ENCODE data around the gene TOMM20L.
A peak's percentile ranks its signal among the peaks of the same experiment; 100 is the strongest.

Gene TOMM20L

GRCh38 chr14:58398895-58399294, 3.2 kb downstream of the TOMM20L start:
- Histone ChIP-seq H3K79me2 (ENCODE audit: insufficient read depth, low read length) (no peaks in the 10 kb centered on the region), H3K4me2 (ENCODE audit: low read depth, low read length, poor library complexity, severe bottlenecking) (no peak overlapping the region), H2AFZ (ENCODE audit: low read depth, low read length, severe bottlenecking) (no peak overlapping the region), H3K27ac (ENCODE audit: low read depth, low read length) (no peak overlapping the region), H3F3A (ENCODE audit: insufficient read depth) (peaks cover 6% of the 10 kb centered on the region), H3K27me3 (ENCODE audit: low read length) (no peaks in the 10 kb centered on the region), H3K9me3 (ENCODE audit: insufficient read depth, low read length) (no peaks in the 10 kb centered on the region), H4K20me1 (ENCODE audit: low read depth, low read length) (no peaks in the 10 kb centered on the region), H3K9me2 (replicated peaks; ENCODE audit: insufficient read depth, low read length) (no peaks in the 10 kb centered on the region), H3K4me3 (ENCODE audit: insufficient read depth, low read length, poor library complexity, severe bottlenecking) (no peak overlapping the region), H3K36me3 (ENCODE audit: low read length) (no peaks in the 10 kb centered on the region), H3K9ac (ENCODE audit: low read length) (no peak overlapping the region)
- TF ChIP-seq EZH2phosphoT487 (conservative IDR thresholded peaks at IDR 0.05; ENCODE audit: low read length) (no peak), CTCF (IDR thresholded peaks at IDR 0.05; ENCODE audit: insufficient read depth, low read length, poor library complexity, severe bottlenecking) (no peak)

GRCh38 chr14:58401587-58401986, 5.9 kb downstream of the TOMM20L start:
- Histone ChIP-seq H3K9me3 (ENCODE audit: insufficient read depth, low read length) (no peaks in the 10 kb centered on the region), H4K20me1 (ENCODE audit: low read depth, low read length) (no peaks in the 10 kb centered on the region), H3K79me2 (ENCODE audit: insufficient read depth, low read length) (no peaks in the 10 kb centered on the region), H3K4me2 (ENCODE audit: low read depth, low read length, poor library complexity, severe bottlenecking) (no peak overlapping the region), H3K4me3 (ENCODE audit: insufficient read depth, low read length, poor library complexity, severe bottlenecking) (no peak overlapping the region), H3K27ac (ENCODE audit: low read depth, low read length) (no peak overlapping the region), H2AFZ (ENCODE audit: low read depth, low read length, severe bottlenecking) (no peak overlapping the region), H3K27me3 (ENCODE audit: low read length) (no peaks in the 10 kb centered on the region), H3F3A (ENCODE audit: insufficient read depth) (peaks cover 7% of the 10 kb centered on the region), H3K36me3 (ENCODE audit: low read length) (no peaks in the 10 kb centered on the region), H3K9ac (ENCODE audit: low read length) (no peak overlapping the region), H3K9me2 (replicated peaks; ENCODE audit: insufficient read depth, low read length) (no peaks in the 10 kb centered on the region)
- TF ChIP-seq CTCF (IDR thresholded peaks at IDR 0.05; ENCODE audit: insufficient read depth, low read length, poor library complexity, severe bottlenecking) (peak; percentile 38), EZH2phosphoT487 (conservative IDR thresholded peaks at IDR 0.05; ENCODE audit: low read length) (no peak)

- no peaks in the 10 kb centered on the region for H3K9me3 ChIP-seq (ENCODE audit: insufficient read depth, low read length)
- H3K79me2 ChIP-seq (ENCODE audit: insufficient read depth, low read length), result 0 out of 2 replicates have a peak, but pooled peaks cover 9% of the 10 kb centered on the region
- H3K4me3 ChIP-seq (ENCODE audit: insufficient read depth, low read length, poor library complexity, severe bottlenecking), result no peak overlapping the region
- peaks cover 38% of the 10 kb centered on the region; the same call in 1 of the 2 replicates for H3K36me3 ChIP-seq (ENCODE audit: low read length)
- no peak for TF ChIP-seq CTCF (IDR thresholded peaks at IDR 0.05; ENCODE audit: insufficient read depth, low read length, poor library complexity, severe bottlenecking)
- no peak for TF ChIP-seq EZH2phosphoT487 (conservative IDR thresholded peaks at IDR 0.05; ENCODE audit: low read length)
- H3K4me2 ChIP-seq (ENCODE audit: low read depth, low read length, poor library complexity, severe bottlenecking), result no peak overlapping the region
- H3K27me3 ChIP-seq (ENCODE audit: low read length), result no peaks in the 10 kb centered on the region
- H2AFZ ChIP-seq (ENCODE audit: low read depth, low read length, severe bottlenecking), result no peak overlapping the region
- no peaks in the 10 kb centered on the region for H3K9me2 ChIP-seq (replicated peaks; ENCODE audit: insufficient read depth, low read length)
- no peaks in the 10 kb centered on the region for H4K20me1 ChIP-seq (ENCODE audit: low read depth, low read length)
- H3K9ac ChIP-seq (ENCODE audit: low read length), result no peak overlapping the region
- H3K27ac ChIP-seq (ENCODE audit: low read depth, low read length), result no peak overlapping the region
- H3F3A ChIP-seq (ENCODE audit: insufficient read depth), result peaks cover 11% of the 10 kb centered on the region; the same call in 1 of the 2 replicates
Observed at GRCh38 chr14:58408681-58409215, 13.0 kb downstream of the TOMM20L start.

Measured in SU-DHL-6 (cell line).